GM19397 (cell line): ENCODE data around the gene PGGT1B.
A peak's percentile ranks its signal among the peaks of the same experiment; 100 is the strongest.

Experiments
- ATAC-seq: cut with Tn5 transposase; IDR thresholded peaks from one replicate; pipeline ENCODE4 v1.9.1; 2021; ENCODE audit warnings: mild to moderate bottlenecking, moderate library complexity; ENCODE audit not compliant: unreplicated experiment

PGGT1B gene

DNA sequence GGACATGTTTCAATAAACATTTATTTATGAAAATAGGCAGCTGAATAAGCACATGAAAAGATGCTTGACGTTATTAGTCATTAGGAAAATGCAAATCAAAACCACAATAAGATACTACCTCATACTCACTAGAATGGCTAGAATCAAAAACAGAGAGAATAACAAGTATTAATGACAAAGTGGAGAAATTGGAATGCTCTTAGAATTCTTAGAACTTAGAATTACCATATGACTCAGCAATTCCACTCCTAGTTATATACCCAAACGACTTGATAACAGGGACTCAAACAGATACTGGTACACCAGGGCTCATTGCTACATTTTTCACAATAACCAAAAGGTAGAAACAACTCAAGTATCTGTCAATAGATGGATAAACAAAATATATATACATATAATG, 77.9 kb downstream of the PGGT1B start:
- ATAC-seq = no peak

- ATAC-seq = no peak
Measured at GRCh38 chr5:115181757-115182156, 80.9 kb downstream of the PGGT1B start.

DNA sequence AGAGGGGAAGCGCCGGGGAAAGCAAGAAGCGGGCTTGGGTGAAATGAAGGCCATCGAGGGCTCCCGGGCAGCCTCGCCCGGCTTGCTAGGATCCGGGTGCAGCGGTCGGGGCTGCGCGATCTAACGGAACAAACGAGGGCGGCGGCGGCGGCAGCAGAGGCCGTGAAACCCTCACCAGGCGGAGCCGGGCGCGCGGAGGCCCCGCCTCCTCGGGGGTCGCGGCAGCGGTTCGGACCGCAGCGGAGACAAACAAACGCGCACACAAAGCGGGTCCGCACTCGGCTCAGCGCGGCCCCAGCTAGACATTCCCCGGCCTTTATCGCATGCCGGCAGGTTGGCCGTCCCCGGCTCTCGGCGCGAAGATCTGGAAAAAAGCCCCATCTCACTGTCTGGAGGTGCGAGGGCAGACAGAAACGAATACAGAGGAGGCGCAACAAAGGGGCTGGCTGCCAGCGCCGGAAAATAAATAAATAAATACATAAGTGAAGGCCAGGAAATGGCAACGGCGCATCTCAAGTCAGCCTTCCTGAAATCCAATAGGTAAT, 82.4 kb downstream of the PGGT1B start:
- peak; percentile 76 for ATAC-seq

DNA sequence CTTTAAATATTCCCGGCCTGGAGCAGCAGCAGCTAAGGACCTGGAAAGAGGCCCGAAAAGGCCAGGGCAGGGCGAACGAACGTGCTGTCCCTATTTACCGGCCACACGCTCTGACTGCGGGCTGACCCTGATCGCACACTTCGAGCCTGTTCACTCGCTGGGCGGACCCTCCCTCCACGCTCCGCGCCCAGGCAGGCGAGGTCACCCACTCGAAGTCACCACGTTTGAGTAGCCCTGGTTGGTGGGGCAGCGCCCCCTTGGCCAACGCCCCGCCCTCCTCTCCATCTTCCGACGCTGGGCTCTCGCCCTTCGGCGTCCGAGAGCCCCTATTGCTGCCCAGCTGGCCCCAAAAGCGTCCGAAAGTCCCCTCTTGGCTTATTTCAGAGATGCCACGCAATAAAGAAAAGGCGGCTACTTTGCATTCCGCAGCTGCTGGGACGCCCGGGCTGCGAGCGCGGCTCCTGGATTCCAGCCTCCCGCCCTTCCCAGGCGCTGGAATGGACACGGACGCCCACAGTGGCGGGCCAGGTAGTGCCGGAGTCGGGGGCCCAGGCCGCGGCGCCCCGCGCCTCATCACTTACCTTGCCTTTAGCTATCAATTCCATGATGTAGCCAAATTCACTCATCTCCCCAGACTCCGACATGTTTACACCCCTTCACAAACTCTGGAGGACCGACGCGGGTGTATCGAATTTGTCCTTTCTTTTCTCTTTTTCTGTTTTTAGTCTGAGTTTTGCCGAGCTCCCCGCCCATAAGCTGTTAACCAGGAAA, 83.1 kb downstream of the PGGT1B start:
- ATAC-seq = peak; percentile 29

- ATAC-seq = no peak
Measured at GRCh38 chr5:115179030-115179393, 83.7 kb downstream of the PGGT1B start.

DNA sequence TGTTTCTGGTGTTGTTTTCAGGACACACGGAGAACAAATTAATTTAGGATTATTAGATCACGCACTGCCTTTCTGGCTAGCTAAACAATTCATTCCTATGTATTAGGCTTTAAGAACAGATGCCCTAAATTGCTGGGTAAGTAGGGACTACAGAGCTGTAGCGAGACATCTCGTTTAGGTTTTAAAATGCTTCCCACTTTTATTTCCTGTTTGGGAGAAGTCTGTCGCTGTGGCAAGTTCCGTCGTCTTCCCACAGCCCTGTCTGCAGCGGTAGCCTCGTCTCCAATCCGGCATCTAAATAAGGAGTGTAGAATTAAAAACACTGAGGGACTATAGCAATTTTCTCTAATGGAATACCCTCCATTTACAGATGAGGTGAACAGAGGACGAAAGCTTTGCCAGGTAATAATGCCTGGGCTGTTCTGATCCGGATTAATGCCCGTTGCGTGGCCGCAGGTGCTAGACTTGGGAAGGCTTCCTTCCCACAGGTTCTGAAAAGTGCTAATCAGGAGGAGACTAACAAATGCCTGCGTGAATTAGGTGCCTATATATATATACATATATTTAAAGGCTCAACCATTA, 91.7 kb downstream of the PGGT1B start:
- ATAC-seq = no peak

DNA sequence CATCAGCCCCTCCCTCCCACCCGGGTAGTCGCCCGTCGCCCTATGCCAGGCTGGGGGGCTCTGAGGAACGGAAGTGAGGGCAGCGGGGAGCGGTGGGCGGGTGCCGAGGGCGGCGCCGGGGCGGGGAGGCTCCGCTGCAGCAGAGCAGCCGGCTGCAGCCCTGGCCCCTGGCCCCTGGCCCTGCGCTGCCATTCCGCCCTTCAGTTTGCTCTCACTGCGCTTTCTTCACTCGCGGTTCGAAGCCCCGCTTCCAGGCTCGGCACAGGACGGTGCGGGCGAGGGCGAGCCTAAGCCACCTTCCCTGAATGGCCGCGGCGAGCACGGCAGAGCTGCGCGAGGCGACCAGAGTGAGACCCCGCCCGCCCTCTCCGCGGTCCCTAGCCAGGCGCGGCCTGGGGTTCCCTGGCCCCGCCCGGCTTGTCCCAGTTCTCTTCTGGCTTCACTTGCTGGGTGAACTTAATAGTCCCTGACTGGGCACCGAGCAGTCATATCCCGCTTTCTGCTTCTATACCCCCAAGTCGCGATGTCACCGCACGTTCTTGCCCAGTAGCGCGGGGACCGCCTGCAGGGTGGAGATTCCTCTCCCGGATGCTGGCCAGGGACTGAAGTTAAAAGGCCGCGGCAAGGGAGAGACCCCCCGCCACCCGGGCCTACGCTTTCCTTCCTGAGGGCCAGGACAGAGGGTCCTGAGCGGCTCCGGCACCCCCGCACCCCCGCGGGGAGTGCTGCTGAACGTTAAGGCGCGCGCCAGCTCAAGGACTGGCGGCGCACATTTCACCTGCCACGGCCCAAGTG, 92.3 kb downstream of the PGGT1B start:
- ATAC-seq = peak; percentile 57

GRCh38 chr5:115169487-115170133, 93.1 kb downstream of the PGGT1B start, which contains the start of gene TRIM36:
TSS of gene TRIM36 (minus strand) at chr5:115169908. CDS start at chr5:115169634, 274 bp downstream.
- peak; percentile 98 for ATAC-seq

DNA sequence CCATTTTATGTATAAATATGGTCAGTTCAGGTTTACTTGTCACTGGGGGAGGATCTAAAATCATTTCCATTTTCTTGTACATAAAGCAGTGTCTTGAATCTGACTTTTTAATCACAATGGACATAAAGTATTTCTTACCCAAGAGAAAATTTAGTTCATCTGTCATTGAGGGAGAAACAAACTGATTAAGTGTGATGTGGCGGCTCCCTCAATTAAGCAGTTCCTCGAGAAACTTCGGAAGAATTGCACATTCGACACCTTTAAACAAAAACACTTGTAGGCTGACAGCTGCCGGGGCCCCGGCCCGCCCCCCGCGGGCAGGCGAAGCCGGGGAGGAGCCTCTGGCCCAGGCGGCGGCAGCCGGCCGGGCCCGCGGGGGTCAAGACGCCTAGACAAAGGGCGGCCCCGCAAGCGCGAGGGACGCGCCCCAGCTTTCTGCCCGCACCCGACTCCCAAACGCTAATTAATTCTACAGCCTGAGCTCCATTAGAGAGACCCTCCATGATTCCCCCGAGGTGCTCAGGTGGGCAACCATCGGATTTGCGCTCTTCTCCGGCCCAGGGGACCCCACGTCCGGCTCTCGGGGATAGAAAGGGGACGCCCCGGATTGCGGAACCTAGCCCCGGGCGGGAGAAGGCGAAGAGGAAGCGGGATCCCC, 93.7 kb downstream of the PGGT1B start:
- no peak for ATAC-seq

- ATAC-seq = no peak
Measured at GRCh38 chr5:115166744-115167393, 95.8 kb downstream of the PGGT1B start.

GRCh38 chr5:115165790-115166189, 96.9 kb downstream of the PGGT1B start:
- ATAC-seq = no peak

DNA sequence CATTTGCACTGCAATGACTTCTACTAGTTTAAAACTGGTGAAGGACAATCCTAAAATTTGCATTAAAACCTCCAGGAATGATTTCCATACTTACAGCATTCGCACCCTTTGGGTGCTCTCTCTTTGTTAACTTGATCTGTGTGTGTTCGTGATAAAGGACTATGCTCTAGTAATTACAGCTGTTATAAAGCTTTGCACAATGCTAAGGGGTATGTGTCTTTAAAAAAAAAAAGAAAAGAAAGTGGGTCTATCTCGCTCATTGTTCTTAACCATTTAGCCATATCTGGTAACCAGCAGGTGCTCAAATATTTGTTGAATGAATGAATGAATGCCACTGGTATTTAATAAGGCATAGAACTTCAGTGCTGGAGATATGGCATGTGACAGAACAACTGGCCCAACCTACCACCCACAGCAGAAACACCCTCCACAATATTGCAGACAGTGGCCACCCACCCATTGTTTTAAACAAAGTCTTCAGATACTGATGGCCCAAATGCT, 101.7 kb downstream of the PGGT1B start:
- no peak for ATAC-seq
